DND-41 (cell line): Measurements from ENCODE around the gene ANXA10.

Source experiments
- ATAC-seq: fragments of 200-7000 bp; cut with Tn5 transposase; 3 replicates; pipeline ENCODE4 v1.9.1; 2021; ENCODE audit warnings: low read depth; ENCODE audit not compliant: insufficient read depth
- DNase-seq: peaks from one replicate; pipeline ENCODE4 v3.0.0-alpha.2; 2020
- H2AFZ ChIP-seq: 2 replicates; pipeline ENCODE4 v1.6.0; 2012; ENCODE audit warnings: low read depth, low read length
- H3K27ac ChIP-seq: 2 replicates; pipeline ENCODE4 v1.5.1; 2012; ENCODE audit warnings: low read length, inconsistent platforms
- H3K27me3 ChIP-seq: fragments of 200-600 bp; sonication (generic); 2 replicates; pipeline ENCODE4 v1.6.0; 2012; ENCODE audit warnings: low read length, mild to moderate bottlenecking, inconsistent platforms; ENCODE audit not compliant: insufficient read depth, poor library complexity
- H3K36me3 ChIP-seq: 2 replicates; pipeline ENCODE4 v1.5.1; 2012; ENCODE audit warnings: low read length, inconsistent platforms; ENCODE audit not compliant: insufficient read depth
- H3K4me1 ChIP-seq: 2 replicates; pipeline ENCODE4 v1.5.1; 2012; ENCODE audit warnings: mild to moderate bottlenecking, low read length; ENCODE audit not compliant: insufficient read depth
- H3K4me2 ChIP-seq: 2 replicates; pipeline ENCODE4 v1.6.0; 2012; ENCODE audit warnings: mild to moderate bottlenecking, moderate library complexity, low read length, inconsistent platforms; ENCODE audit not compliant: insufficient read depth
- H3K4me3 ChIP-seq, 2 experiments: fragments of 200-600 bp in 1 of 2; shearing (Covaris generic) in 1 of 2; 2 replicates each; pipeline ENCODE4 v1.5.1; 2012 to 2016; ENCODE audit warnings: inconsistent platforms in 2 of 2, low read length in 2 of 2, mild to moderate bottlenecking in 2 of 2, low read depth in 1 of 2, moderate library complexity in 1 of 2
- H3K79me2 ChIP-seq: 2 replicates; pipeline ENCODE4 v1.6.0; 2012; ENCODE audit warnings: low read length, inconsistent platforms; ENCODE audit not compliant: insufficient read depth
- H3K9ac ChIP-seq: 2 replicates; pipeline ENCODE4 v1.6.0; 2012; ENCODE audit warnings: low read depth, mild to moderate bottlenecking, inconsistent platforms, low read length, moderate library complexity
- H3K9me3 ChIP-seq: 2 replicates; pipeline ENCODE4 v1.5.1; 2012; ENCODE audit warnings: low read length, moderate library complexity, mild to moderate bottlenecking, inconsistent platforms; ENCODE audit not compliant: insufficient read depth, severe bottlenecking
- H4K20me1 ChIP-seq: 2 replicates; pipeline ENCODE4 v1.6.0; 2012; ENCODE audit warnings: low read length; ENCODE audit not compliant: insufficient read depth
- EZH2 ChIP-seq: IDR thresholded peaks from 3 replicates; pipeline ENCODE4 v1.6.1; 2012; ENCODE audit warnings: borderline replicate concordance, low read depth, mild to moderate bottlenecking, moderate library complexity, low read length, inconsistent platforms; ENCODE audit not compliant: severe bottlenecking
- TF ChIP-seq, protein P1 (sequence below): IDR thresholded peaks from 2 replicates; pipeline ENCODE4 v1.5.1; 2012; ENCODE audit warnings: borderline replicate concordance, low read length, moderate library complexity, mild to moderate bottlenecking; ENCODE audit not compliant: poor library complexity, severe bottlenecking; ENCODE audit errors: extremely low read depth

ANXA10 gene

DNA sequence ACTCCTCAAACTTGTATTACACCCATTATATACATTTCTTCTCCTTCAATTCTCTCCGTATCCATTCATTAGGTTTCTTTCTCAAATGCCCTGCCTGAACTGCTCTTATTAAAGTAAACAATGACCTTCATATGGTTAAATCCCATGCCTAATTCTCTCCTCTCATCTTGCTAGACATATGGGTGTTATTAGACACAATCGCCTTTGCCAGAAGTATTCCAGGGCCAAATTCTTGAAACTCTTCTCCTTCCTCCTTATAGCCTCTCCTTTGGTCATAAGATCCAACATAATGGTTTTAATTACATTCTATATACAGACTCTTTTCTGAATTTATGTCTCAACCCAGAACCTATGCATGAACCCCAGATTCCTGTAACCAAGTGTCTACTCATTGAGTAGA, 4.8 kb downstream of the ANXA10 start:
- Histone ChIP-seq H3K4me1 (no peaks in the 10 kb centered on the region), H3K27ac (no peak overlapping the region), H2AFZ (no peak overlapping the region)

DNA sequence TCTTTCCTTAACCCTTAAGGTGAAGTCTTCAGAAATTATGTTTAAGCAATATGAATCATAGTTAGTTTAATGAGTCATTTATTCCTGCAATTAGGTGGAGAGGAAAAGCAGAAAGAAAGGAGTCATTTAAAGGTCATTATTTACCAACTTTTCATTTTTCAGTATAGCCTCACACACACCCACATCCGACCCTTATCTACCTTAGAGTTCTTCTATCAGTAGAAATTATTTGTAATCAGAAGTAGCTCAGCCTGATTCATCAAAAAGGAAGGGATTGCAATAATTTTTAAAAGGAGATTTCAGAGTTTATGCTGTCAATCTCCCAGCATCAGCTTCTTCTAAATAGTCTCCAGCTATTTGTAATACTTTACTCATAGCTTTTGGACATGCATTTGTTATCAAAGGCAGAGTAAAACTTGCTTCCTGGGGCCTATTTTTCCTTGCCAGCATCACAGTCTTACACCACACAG, 5.9 kb downstream of the ANXA10 start:
- Histone ChIP-seq H3K9ac (no peak overlapping the region), H4K20me1 (no peaks in the 10 kb centered on the region), H3K79me2 (no peaks in the 10 kb centered on the region), H3K27me3 (no peaks in the 10 kb centered on the region), H3K4me3 (no peak overlapping the region), H2AFZ (no peak overlapping the region), H3K4me2 (no peak overlapping the region), H3K36me3 (no peaks in the 10 kb centered on the region), H3K27ac (no peak overlapping the region), H3K4me1 (no peaks in the 10 kb centered on the region), H3K9me3 (no peaks in the 10 kb centered on the region)
- DNase-seq (no peak), ATAC-seq (no peak)
- no peak for TF ChIP-seq EZH2
- TF ChIP-seq, protein P1, sequence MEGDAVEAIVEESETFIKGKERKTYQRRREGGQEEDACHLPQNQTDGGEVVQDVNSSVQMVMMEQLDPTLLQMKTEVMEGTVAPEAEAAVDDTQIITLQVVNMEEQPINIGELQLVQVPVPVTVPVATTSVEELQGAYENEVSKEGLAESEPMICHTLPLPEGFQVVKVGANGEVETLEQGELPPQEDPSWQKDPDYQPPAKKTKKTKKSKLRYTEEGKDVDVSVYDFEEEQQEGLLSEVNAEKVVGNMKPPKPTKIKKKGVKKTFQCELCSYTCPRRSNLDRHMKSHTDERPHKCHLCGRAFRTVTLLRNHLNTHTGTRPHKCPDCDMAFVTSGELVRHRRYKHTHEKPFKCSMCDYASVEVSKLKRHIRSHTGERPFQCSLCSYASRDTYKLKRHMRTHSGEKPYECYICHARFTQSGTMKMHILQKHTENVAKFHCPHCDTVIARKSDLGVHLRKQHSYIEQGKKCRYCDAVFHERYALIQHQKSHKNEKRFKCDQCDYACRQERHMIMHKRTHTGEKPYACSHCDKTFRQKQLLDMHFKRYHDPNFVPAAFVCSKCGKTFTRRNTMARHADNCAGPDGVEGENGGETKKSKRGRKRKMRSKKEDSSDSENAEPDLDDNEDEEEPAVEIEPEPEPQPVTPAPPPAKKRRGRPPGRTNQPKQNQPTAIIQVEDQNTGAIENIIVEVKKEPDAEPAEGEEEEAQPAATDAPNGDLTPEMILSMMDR: no peak

More for the DNA sequence above, 4.8 kb downstream of the ANXA10 start:
- no peaks in the 10 kb centered on the region for H3K27me3 ChIP-seq
- H4K20me1 ChIP-seq: no peaks in the 10 kb centered on the region
- DNase-seq: no peak
- H3K4me3 ChIP-seq: no peak overlapping the region
- H3K79me2 ChIP-seq: no peaks in the 10 kb centered on the region
- H3K9me3 ChIP-seq: no peaks in the 10 kb centered on the region
- TF ChIP-seq EZH2: no peak
- TF ChIP-seq, protein P1: no peak
- ATAC-seq: no peak
- H3K9ac ChIP-seq: no peak overlapping the region
- no peaks in the 10 kb centered on the region for H3K36me3 ChIP-seq
- H3K4me2 ChIP-seq: no peak overlapping the region

DNA sequence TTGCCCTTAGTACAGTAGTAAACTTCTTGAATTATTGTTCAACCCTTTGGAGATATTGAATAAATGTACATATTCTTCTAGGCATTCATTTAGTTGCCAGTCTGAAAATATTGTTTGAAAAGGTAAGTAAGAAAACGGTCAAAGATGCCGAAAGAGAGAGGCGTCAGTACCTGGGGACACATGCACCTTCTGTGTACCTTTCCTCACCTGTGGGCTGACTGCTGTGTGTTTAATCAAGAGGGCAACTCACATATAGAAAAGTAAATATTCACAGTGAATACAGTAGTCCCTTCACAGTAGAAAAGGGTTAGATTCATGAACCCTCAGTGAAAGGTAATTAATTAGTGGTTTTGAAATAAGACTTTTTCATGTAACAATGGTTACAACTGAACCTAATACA, 6.9 kb downstream of the ANXA10 start:
- no peak overlapping the region for H3K4me2 ChIP-seq
- H3K27ac ChIP-seq: no peak overlapping the region
- H4K20me1 ChIP-seq: no peaks in the 10 kb centered on the region
- no peaks in the 10 kb centered on the region for H3K79me2 ChIP-seq
- DNase-seq (no peak), ATAC-seq (no peak)
- H3K36me3 ChIP-seq: no peaks in the 10 kb centered on the region
- no peaks in the 10 kb centered on the region for H3K27me3 ChIP-seq
- no peak overlapping the region for H2AFZ ChIP-seq
- no peak overlapping the region for H3K4me3 ChIP-seq
- TF ChIP-seq EZH2: no peak
- TF ChIP-seq, protein P1: no peak
- H3K9ac ChIP-seq: no peak overlapping the region
- no peaks in the 10 kb centered on the region for H3K9me3 ChIP-seq
- no peaks in the 10 kb centered on the region for H3K4me1 ChIP-seq

GRCh38 chr4:168101026-168101425, 8.7 kb downstream of the ANXA10 start:
- TF ChIP-seq, protein P1: no peak
- no peak for TF ChIP-seq EZH2
- H3K36me3 ChIP-seq: no peaks in the 10 kb centered on the region
- no peak overlapping the region for H2AFZ ChIP-seq
- no peak for ATAC-seq
- no peaks in the 10 kb centered on the region for H3K27me3 ChIP-seq
- no peak for DNase-seq
- no peak overlapping the region for H3K4me3 ChIP-seq
- no peaks in the 10 kb centered on the region for H3K79me2 ChIP-seq
- H3K27ac ChIP-seq: no peak overlapping the region
- no peaks in the 10 kb centered on the region for H4K20me1 ChIP-seq
- H3K9me3 ChIP-seq: no peaks in the 10 kb centered on the region
- H3K4me1 ChIP-seq: no peaks in the 10 kb centered on the region
- H3K9ac ChIP-seq: no peak overlapping the region
- no peak overlapping the region for H3K4me2 ChIP-seq
